Measurements from ENCODE around the gene EHBP1.

The EHBP1 gene

DNA sequence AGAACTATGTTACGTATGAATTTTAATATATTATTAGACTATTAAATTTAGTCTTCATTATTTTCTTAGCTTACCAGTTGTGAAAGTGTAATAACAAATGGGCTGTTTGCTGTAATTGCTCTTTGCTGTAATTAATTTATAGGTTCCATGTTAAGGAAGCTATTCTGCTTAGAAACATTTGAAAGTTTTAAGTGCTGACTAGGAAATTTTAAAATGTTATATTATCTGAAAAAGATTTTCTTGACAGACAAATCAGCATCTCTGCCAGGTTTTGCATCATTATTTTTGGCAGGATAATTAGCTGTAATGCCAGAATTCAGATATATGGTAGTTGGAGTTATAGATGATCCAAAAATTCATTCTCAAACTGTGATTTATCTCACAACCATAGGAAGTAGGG is 387.3 kb downstream of the EHBP1 start:
- DNase-seq = no peak

- no peak for DNase-seq
Observed at GRCh38 chr2:63093502-63093901, 388.0 kb downstream of the EHBP1 start.
